ENCODE data around the gene MACO1. TPM values are rescaled to one million over a fixed set of nuclear protein-coding genes. Genes with fewer than 3 reads are reported as not detected.
A peak's percentile ranks its signal among the peaks of the same experiment; 100 is the strongest.

MACO1 gene
- total RNA-seq, 1 experiment from 2014 or later: 9.8 TPM

GRCh38 chr1:25477448-25478034 is 46.8 kb downstream of the MACO1 start:
- no peak overlapping the region for H3K4me2 ChIP-seq (ENCODE audit: low read length)
- H3K36me3 ChIP-seq (ENCODE audit: control insufficient read depth in 1 of 2, insufficient read depth in 2 of 2, low read length in 2 of 2): no peaks in the 10 kb centered on the region
- H3K4me3 ChIP-seq (replicated peaks in 1 of 2; ENCODE audit: low read depth in 1 of 2, low read length in 2 of 2): no peak overlapping the region
- no peak overlapping the region for H3K9ac ChIP-seq (ENCODE audit: low read length)
- BruUV-seq (replicated peaks): no TSS peak
- H3K79me2 ChIP-seq (ENCODE audit: insufficient read depth, low read length): no peaks in the 10 kb centered on the region
- ATAC-seq: no peak; the same call in 1 of the 2 replicates
- peaks cover 6% of the 10 kb centered on the region in 2 experiments; a peak in 2 of 4 replicates for H3K4me1 ChIP-seq (ENCODE audit: control insufficient read depth in 1 of 2, insufficient read depth in 2 of 2, low read length in 2 of 2)
- POLR2A ChIA-PET: no interaction called here
- intact Hi-C loops (cut with micrococcal nuclease): no loop called here
- H3K27me3 ChIP-seq (ENCODE audit: insufficient read depth, low read length): no peaks in the 10 kb centered on the region
- H4K20me1 ChIP-seq (ENCODE audit: insufficient read depth): no peaks in the 10 kb centered on the region
- no peaks in the 10 kb centered on the region for H3K9me2 ChIP-seq (ENCODE audit: insufficient read depth)
- RAD21 ChIA-PET (ENCODE audit: low non-redundant PET in 1 of 2, low total read pairs in 2 of 2, uncharacterized antibody in 2 of 2, unreplicated experiment in 2 of 2): no interaction called here
- H2AFZ ChIP-seq (ENCODE audit: low read depth, low read length, poor library complexity, severe bottlenecking): no peak overlapping the region
- CTCF ChIA-PET: no interaction called here
- TF ChIP-seq CEBPB (IDR thresholded peaks at IDR 0.05; ENCODE audit: low read depth) (no peak), EZH2phosphoT487 (IDR thresholded peaks at IDR 0.05; ENCODE audit: borderline replicate concordance) (no peak), JUND (IDR thresholded peaks at IDR 0.05) (no peak), ZBTB33 (IDR thresholded peaks at IDR 0.05; ENCODE audit: extremely low read depth, insufficient replicate concordance, low read length) (no peak), SRF (IDR thresholded peaks at IDR 0.05; ENCODE audit: low read depth) (no peak), ELF1 (IDR thresholded peaks at IDR 0.05; ENCODE audit: borderline replicate concordance, low read depth) (no peak)
- no peak overlapping the region for H3K27ac ChIP-seq (ENCODE audit: low read depth, low read length)
- DNase-seq (ENCODE audit: low read depth, low spot score): no peak
- no peaks in the 10 kb centered on the region for H3K9me3 ChIP-seq (ENCODE audit: control insufficient read depth in 1 of 2, insufficient read depth in 1 of 2, low read depth in 1 of 2, low read length in 2 of 2)

GRCh38 chr1:25478633-25479032 is 47.9 kb downstream of the MACO1 start:
- ChIA-PET RAD21 (ENCODE audit: low non-redundant PET in 1 of 2, low total read pairs in 2 of 2, uncharacterized antibody in 2 of 2, unreplicated experiment in 2 of 2) (no interaction called here), POLR2A (no interaction called here)

More at GRCh38 chr1:25478633-25479032, 47.9 kb downstream of the MACO1 start:
- Histone ChIP-seq H3K27ac (ENCODE audit: low read depth, low read length) (no peak overlapping the region), H3K27me3 (ENCODE audit: insufficient read depth, low read length) (no peaks in the 10 kb centered on the region), H3K9me2 (ENCODE audit: insufficient read depth) (no peaks in the 10 kb centered on the region), H3K79me2 (ENCODE audit: insufficient read depth, low read length) (no peaks in the 10 kb centered on the region), H3K4me1 (ENCODE audit: control insufficient read depth in 1 of 2, insufficient read depth in 2 of 2, low read length in 2 of 2) (peaks cover 6% of the 10 kb centered on the region in 2 experiments; a peak in 2 of 4 replicates), H4K20me1 (ENCODE audit: insufficient read depth) (no peaks in the 10 kb centered on the region), H3K9me3 (ENCODE audit: control insufficient read depth in 1 of 2, insufficient read depth in 1 of 2, low read depth in 1 of 2, low read length in 2 of 2) (no peaks in the 10 kb centered on the region), H3K4me3 (replicated peaks in 1 of 2; ENCODE audit: low read depth in 1 of 2, low read length in 2 of 2) (no peak overlapping the region), H3K4me2 (ENCODE audit: low read length) (no peak overlapping the region), H3K9ac (ENCODE audit: low read length) (no peak overlapping the region), H3K36me3 (ENCODE audit: control insufficient read depth in 1 of 2, insufficient read depth in 2 of 2, low read length in 2 of 2) (no peaks in the 10 kb centered on the region), H2AFZ (ENCODE audit: low read depth, low read length, poor library complexity, severe bottlenecking) (no peak overlapping the region)
- DNase-seq (ENCODE audit: low read depth, low spot score): no peak
- CTCF ChIA-PET: interaction anchor here (0.6 to 0.8 kb wide), 2 partner anchors 9 to 356 kb away, joined by 3 to 4 read pairs; no protein-coding TSS in a partner anchor
- ATAC-seq: no peak
- no TSS peak for BruUV-seq (replicated peaks)
- TF ChIP-seq YY1 (IDR thresholded peaks at IDR 0.05; ENCODE audit: extremely low read depth, insufficient replicate concordance, low read depth, low read length): no peak
- TF ChIP-seq SIN3A (IDR thresholded peaks at IDR 0.05; ENCODE audit: low read depth): no peak
- TF ChIP-seq CEBPB (IDR thresholded peaks at IDR 0.05; ENCODE audit: low read depth): 0 out of 2 replicates have a peak, but pooled peaks have one; percentile 35
- intact Hi-C loops (cut with micrococcal nuclease): no loop called here
